Caco-2 (cell line): ENCODE measurements around the gene ENOX1. TPM values are rescaled to one million over a fixed set of nuclear protein-coding genes. Genes with fewer than 3 reads are reported as not detected.

ENCODE experiments used
- BruUV-seq: library from RNA; stranded (reverse); fragments of 400-500 nt; replicated peaks from 2 replicates; lab custom pipeline; 2021; lab: Mats Ljungman, UMichigan
- CTCF ChIA-PET: fragments of 300-600 bp; sonication (Branson Sonifier 250); formaldehyde crosslinking; loops from one replicate; lab custom pipeline; 2022; ENCODE audit warnings: antibody characterized with exemption; lab: Charles Lee
- POLR2A ChIA-PET: fragments of 300-600 bp; sonication (Branson Sonifier 250); formaldehyde crosslinking; loops from one replicate; lab custom pipeline; 2022; ENCODE audit warnings: antibody characterized with exemption; lab: Charles Lee
- DNase-seq, 2 experiments: peaks; one replicate each; pipeline versions ENCODE4 v3.0.0 to v3.0.0-alpha.2; 2020 to 2022
- H3K27me3 ChIP-seq: replicated peaks from 2 replicates; pipeline ENCODE4 v1.6.0; 2011; ENCODE audit warnings: low read length; ENCODE audit not compliant: control insufficient read depth, insufficient read depth
- H3K36me3 ChIP-seq: 2 replicates; pipeline ENCODE4 v1.5.1; 2011; ENCODE audit warnings: low read length; ENCODE audit not compliant: control insufficient read depth, insufficient read depth
- H3K4me1 ChIP-seq: fragments of 250-450 bp; sonication (Bioruptor Pico); 2 replicates; pipeline ENCODE4 v1.5.1; 2020; ENCODE audit warnings: mild to moderate bottlenecking
- H3K4me3 ChIP-seq: 2 replicates; pipeline ENCODE4 v1.5.1; 2011; ENCODE audit warnings: low read depth, mild to moderate bottlenecking, control low read depth, low read length
- H3K9me3 ChIP-seq: fragments of 250-450 bp; sonication (Bioruptor Pico); 2 replicates; pipeline ENCODE4 v1.5.1; 2020; ENCODE audit warnings: mild to moderate bottlenecking, moderate library complexity
- H3K27ac Mint-ChIP-seq: one replicate; pipeline ENCODE4 v1.8.0; 2022; ENCODE audit warnings: mixed read lengths; ENCODE audit not compliant: unreplicated experiment
- H3K27me3 Mint-ChIP-seq: one replicate; pipeline ENCODE4 v1.8.0; 2022; ENCODE audit warnings: mixed read lengths; ENCODE audit not compliant: insufficient read depth, unreplicated experiment
- H3K36me3 Mint-ChIP-seq: one replicate; pipeline ENCODE4 v1.8.0; 2022; ENCODE audit warnings: mild to moderate bottlenecking, mixed read lengths; ENCODE audit not compliant: insufficient read depth, unreplicated experiment
- H3K4me1 Mint-ChIP-seq: one replicate; pipeline ENCODE4 v1.8.0; 2022; ENCODE audit warnings: low read depth, mixed read lengths; ENCODE audit not compliant: unreplicated experiment
- H3K4me3 Mint-ChIP-seq: one replicate; pipeline ENCODE4 v1.8.0; 2022; ENCODE audit warnings: mild to moderate bottlenecking, moderate library complexity, mixed read lengths; ENCODE audit not compliant: unreplicated experiment
- H3K9me3 Mint-ChIP-seq: one replicate; pipeline ENCODE4 v1.8.0; 2022; ENCODE audit warnings: mixed read lengths; ENCODE audit not compliant: unreplicated experiment
- CTCF ChIP-seq, 2 experiments: fragments of 200-600 bp in 1 of 2; IDR thresholded peaks; 1 replicate in 1 of 2; 2 replicates in 1 of 2; pipeline versions ENCODE4 v1.5.1 to v1.8.0; 2011 to 2022; ENCODE audit warnings: antibody characterized with exemption in 1 of 2, control low read depth in 1 of 2, inconsistent platforms in 1 of 2, low read depth in 1 of 2, low read length in 1 of 2, mild to moderate bottlenecking in 1 of 2, moderate library complexity in 1 of 2; ENCODE audit not compliant: insufficient read depth in 1 of 2, severe bottlenecking in 1 of 2, unreplicated experiment in 1 of 2
- intact Hi-C: fragments of 100-400 bp; cut with micrococcal nuclease; formaldehyde crosslinking; loops from one replicate; pipeline ENCODE4 v1.10.0; 2022; ENCODE audit not compliant: unreplicated experiment
- total RNA-seq: library from RNA; stranded (reverse); gene quantifications from 2 replicates; pipeline ENCODE4 v1.2.3, GENCODE V29; 2022

Gene ENOX1
- total RNA-seq, 1 experiment from 2014 or later: 9.1 TPM

- Histone ChIP-seq H3K4me3 (no peak overlapping the region), H3K4me1 (no peaks in the 10 kb centered on the region), H3K9me3 (no peaks in the 10 kb centered on the region), H3K36me3 (no peaks in the 10 kb centered on the region), H3K27me3 (no peaks in the 10 kb centered on the region)
- DNase-seq: no peak
- ChIA-PET POLR2A (no interaction called here), CTCF (no interaction called here)
- H3K27me3 Mint-ChIP-seq: no peaks in the 10 kb centered on the region
- no peak overlapping the region for H3K4me3 Mint-ChIP-seq
- no peaks in the 10 kb centered on the region for H3K36me3 Mint-ChIP-seq
- H3K9me3 Mint-ChIP-seq: no peaks in the 10 kb centered on the region
- no TSS peak for BruUV-seq
- H3K27ac Mint-ChIP-seq: no peak overlapping the region
- TF ChIP-seq CTCF (IDR thresholded peaks at IDR 0.05; ENCODE audit: insufficient read depth in 1 of 2, low read depth in 1 of 2, low read length in 1 of 2, severe bottlenecking in 1 of 2, unreplicated experiment in 1 of 2): no peak
- no peaks in the 10 kb centered on the region for H3K4me1 Mint-ChIP-seq
- intact Hi-C loops: no loop called here
Measured at GRCh38 chr13:43329702-43330101, 457.1 kb downstream of the ENOX1 start.

- BruUV-seq: no TSS peak
- H3K4me3 Mint-ChIP-seq: no peak overlapping the region
- H3K4me1 Mint-ChIP-seq: no peaks in the 10 kb centered on the region
- H3K4me3 ChIP-seq: no peak overlapping the region
- no peaks in the 10 kb centered on the region for H3K27me3 Mint-ChIP-seq
- no peaks in the 10 kb centered on the region for H3K9me3 Mint-ChIP-seq
- ChIA-PET POLR2A (no interaction called here), CTCF (interaction anchor here (0.6 kb wide), 1 partner anchor 10 kb away, joined by 3 read pairs; no protein-coding TSS in a partner anchor)
- no peak overlapping the region for H3K27ac Mint-ChIP-seq
- H3K9me3 ChIP-seq: no peaks in the 10 kb centered on the region
- no peaks in the 10 kb centered on the region for H3K27me3 ChIP-seq
- H3K36me3 ChIP-seq: no peaks in the 10 kb centered on the region
- H3K36me3 Mint-ChIP-seq: no peaks in the 10 kb centered on the region
- intact Hi-C loops: no loop called here
- no peak for DNase-seq
- TF ChIP-seq CTCF (IDR thresholded peaks at IDR 0.05; ENCODE audit: insufficient read depth in 1 of 2, low read depth in 1 of 2, low read length in 1 of 2, severe bottlenecking in 1 of 2, unreplicated experiment in 1 of 2): no peak
- H3K4me1 ChIP-seq: no peaks in the 10 kb centered on the region
Measured at GRCh38 chr13:43328907-43329306, 457.9 kb downstream of the ENOX1 start.

- Mint-ChIP-seq H3K4me3 (no peak overlapping the region), H3K36me3 (no peaks in the 10 kb centered on the region), H3K27ac (no peak overlapping the region), H3K4me1 (no peaks in the 10 kb centered on the region), H3K27me3 (no peaks in the 10 kb centered on the region), H3K9me3 (no peaks in the 10 kb centered on the region)
- Histone ChIP-seq H3K4me1 (no peaks in the 10 kb centered on the region), H3K4me3 (no peak overlapping the region), H3K9me3 (no peaks in the 10 kb centered on the region), H3K36me3 (no peaks in the 10 kb centered on the region), H3K27me3 (no peaks in the 10 kb centered on the region)
- DNase-seq: no peak
- intact Hi-C loops: no loop called here
- no TSS peak for BruUV-seq
- no peak for TF ChIP-seq CTCF (IDR thresholded peaks at IDR 0.05; ENCODE audit: insufficient read depth in 1 of 2, low read depth in 1 of 2, low read length in 1 of 2, severe bottlenecking in 1 of 2, unreplicated experiment in 1 of 2)
- POLR2A ChIA-PET: no interaction called here
- CTCF ChIA-PET: no interaction called here
Measured at GRCh38 chr13:43326100-43326499, 460.7 kb downstream of the ENOX1 start.
